NCI-H2171 treated with DMSO at 0.1 percent for 48 hours (cell line): ENCODE data around the gene GPT2.

ENCODE experiments used
- DNase-seq: peaks from one replicate; lab custom pipeline; 2025; lab: John Stamatoyannopoulos, UW

Gene GPT2

GRCh38 chr16:46972429-46973206 is 88.5 kb downstream of the GPT2 start:
- peak; percentile 29 for DNase-seq

GRCh38 chr16:46973207-46973995 is 89.2 kb downstream of the GPT2 start, which contains the start of gene DNAJA2:
TSS of gene DNAJA2 (minus strand) at chr16:46973674. CDS start at chr16:46973572, 102 bp downstream.
- DNase-seq: peak; percentile 89

- no peak for DNase-seq
Observed at GRCh38 chr16:46973996-46974324, 89.8 kb downstream of the GPT2 start.

GRCh38 chr16:46974352-46974751 is 90.2 kb downstream of the GPT2 start:
- peak; percentile 25 for DNase-seq

GRCh38 chr16:46975165-46975564 is 91.0 kb downstream of the GPT2 start:
- no peak for DNase-seq

- DNase-seq: no peak
Observed at GRCh38 chr16:46975908-46976470, 91.8 kb downstream of the GPT2 start.

- DNase-seq: peak; percentile 4
Observed at GRCh38 chr16:46976550-46976949, 92.4 kb downstream of the GPT2 start.
